H9 (cell line): ENCODE measurements around the gene CPO. TPM values are rescaled to one million over a fixed set of nuclear protein-coding genes. Genes with fewer than 3 reads are reported as not detected.

Source experiments
- DNase-seq: peaks from one replicate; pipeline ENCODE4 v3.0.0-alpha.2; 2017
- H2AFZ ChIP-seq: one replicate; pipeline ENCODE4 v1.6.1; 2013; ENCODE audit warnings: mild to moderate bottlenecking, low read length, control low read depth, moderate library complexity
- H2AK5ac ChIP-seq: 2 replicates; pipeline ENCODE4 v1.6.1; 2013; ENCODE audit warnings: low read length, control low read depth, mixed read lengths; ENCODE audit not compliant: insufficient read length
- H2BK120ac ChIP-seq: one replicate; pipeline ENCODE4 v1.6.1; 2013; ENCODE audit warnings: low read depth, mild to moderate bottlenecking, low read length, control low read depth, inconsistent platforms; ENCODE audit not compliant: poor library complexity, severe bottlenecking
- H2BK12ac ChIP-seq: 2 replicates; pipeline ENCODE4 v1.6.1; 2013; ENCODE audit warnings: low read length, control low read depth, mixed read lengths, low read depth; ENCODE audit not compliant: insufficient read length
- H2BK15ac ChIP-seq: 2 replicates; pipeline ENCODE4 v1.6.1; 2013; ENCODE audit warnings: low read depth, low read length, control low read depth
- H2BK20ac ChIP-seq: one replicate; pipeline ENCODE4 v1.6.1; 2013; ENCODE audit warnings: low read depth, mild to moderate bottlenecking, low read length, control low read depth, inconsistent platforms; ENCODE audit not compliant: poor library complexity, severe bottlenecking
- H2BK5ac ChIP-seq: 2 replicates; pipeline ENCODE4 v1.6.1; 2013; ENCODE audit warnings: low read length, control low read depth, mixed read lengths; ENCODE audit not compliant: insufficient read length
- H3K14ac ChIP-seq: 2 replicates; pipeline ENCODE4 v1.6.1; 2013; ENCODE audit warnings: low read length, control low read depth; ENCODE audit not compliant: insufficient read depth
- H3K18ac ChIP-seq: 2 replicates; pipeline ENCODE4 v1.6.1; 2013; ENCODE audit warnings: low read depth, mild to moderate bottlenecking, mixed read lengths, low read length, control low read depth; ENCODE audit not compliant: insufficient read length
- H3K23ac ChIP-seq: 2 replicates; pipeline ENCODE4 v1.6.1; 2013; ENCODE audit warnings: low read length, control low read depth, mixed read lengths, low read depth; ENCODE audit not compliant: insufficient read length
- H3K23me2 ChIP-seq: 2 replicates; pipeline ENCODE4 v1.6.1; 2013; ENCODE audit warnings: low read depth, mild to moderate bottlenecking, mixed read lengths, low read length, control low read depth; ENCODE audit not compliant: insufficient read length, poor library complexity, severe bottlenecking
- H3K27ac ChIP-seq: 2 replicates; pipeline ENCODE4 v1.5.1; 2013; ENCODE audit warnings: low read length, control low read depth, mixed read lengths, low read depth; ENCODE audit not compliant: insufficient read length
- H3K27me3 ChIP-seq: 2 replicates; pipeline ENCODE4 v1.6.1; 2013; ENCODE audit warnings: low read length, control low read depth, inconsistent platforms; ENCODE audit not compliant: insufficient read depth
- H3K4ac ChIP-seq: 2 replicates; pipeline ENCODE4 v1.6.1; 2013; ENCODE audit warnings: low read depth, mild to moderate bottlenecking, control low read depth, inconsistent platforms, low read length, moderate library complexity
- H3K4me1 ChIP-seq: 2 replicates; pipeline ENCODE4 v1.6.1; 2013; ENCODE audit warnings: low read length, control low read depth, inconsistent platforms; ENCODE audit not compliant: insufficient read depth
- H3K4me2 ChIP-seq: 2 replicates; pipeline ENCODE4 v1.6.1; 2013; ENCODE audit warnings: low read length, control low read depth, mixed read lengths; ENCODE audit not compliant: insufficient read length, insufficient read depth
- H3K56ac ChIP-seq: 2 replicates; pipeline ENCODE4 v1.6.1; 2013; ENCODE audit warnings: low read depth, mild to moderate bottlenecking, mixed read lengths, low read length, control low read depth; ENCODE audit not compliant: insufficient read length
- H3K79me1 ChIP-seq: 2 replicates; pipeline ENCODE4 v1.6.1; 2013; ENCODE audit warnings: low read depth, mild to moderate bottlenecking, moderate library complexity, low read length, control low read depth, inconsistent platforms; ENCODE audit not compliant: insufficient read depth, poor library complexity, severe bottlenecking
- H3K79me2 ChIP-seq: 2 replicates; pipeline ENCODE4 v1.6.1; 2013; ENCODE audit warnings: low read length, control low read depth, inconsistent platforms; ENCODE audit not compliant: insufficient read depth
- H3K9ac ChIP-seq: 2 replicates; pipeline ENCODE4 v1.6.1; 2013; ENCODE audit warnings: low read length, control low read depth, mixed read lengths; ENCODE audit not compliant: insufficient read length; ENCODE audit errors: extremely low read depth
- H3K9me3 ChIP-seq: one replicate; pipeline ENCODE4 v1.6.1; 2013; ENCODE audit warnings: low read depth, low read length, inconsistent platforms; ENCODE audit not compliant: control insufficient read depth
- H3T11ph ChIP-seq: one replicate; pipeline ENCODE4 v1.6.1; 2013; ENCODE audit warnings: mild to moderate bottlenecking, low read length, control low read depth, inconsistent platforms
- H4K20me1 ChIP-seq: one replicate; pipeline ENCODE4 v1.6.1; 2013; ENCODE audit not compliant: control insufficient read depth, insufficient read length, insufficient read depth
- H4K5ac ChIP-seq: 2 replicates; pipeline ENCODE4 v1.6.1; 2013; ENCODE audit warnings: low read depth, mild to moderate bottlenecking, mixed read lengths, low read length, control low read depth; ENCODE audit not compliant: insufficient read length
- H4K8ac ChIP-seq: replicated peaks from 2 replicates; pipeline ENCODE4 v1.6.1; 2013; ENCODE audit warnings: low read length, control low read depth, mixed read lengths, low read depth; ENCODE audit not compliant: insufficient read length
- H4K91ac ChIP-seq: 2 replicates; pipeline ENCODE4 v1.6.1; 2013; ENCODE audit warnings: low read depth, mild to moderate bottlenecking, moderate library complexity, mixed read lengths, low read length, control low read depth; ENCODE audit not compliant: insufficient read length
- H3K27ac Mint-ChIP-seq, 3 experiments: 2 replicates in 2 of 3; 3 replicates in 1 of 3; pipeline ENCODE4 v1.8.0; 2020 to 2021; ENCODE audit warnings: mixed read lengths in 3 of 3, mild to moderate bottlenecking in 1 of 3, moderate library complexity in 1 of 3
- H3K27me3 Mint-ChIP-seq: 2 replicates; pipeline ENCODE4 v1.8.0; 2021; ENCODE audit warnings: low read depth, mild to moderate bottlenecking, moderate library complexity, mixed read lengths
- H3K36me3 Mint-ChIP-seq, 3 experiments: 2 replicates in 2 of 3; 3 replicates in 1 of 3; pipeline ENCODE4 v1.8.0; 2020 to 2021; ENCODE audit warnings: low read depth in 3 of 3, mixed read lengths in 3 of 3; ENCODE audit not compliant: insufficient read depth in 1 of 3
- H3K4me1 Mint-ChIP-seq, 2 experiments: 2 replicates each; pipeline ENCODE4 v1.8.0; 2020; ENCODE audit warnings: mixed read lengths in 2 of 2
- H3K4me3 Mint-ChIP-seq, 2 experiments: 2 replicates in 1 of 2; 3 replicates in 1 of 2; pipeline ENCODE4 v1.8.0; 2020 to 2021; ENCODE audit warnings: mild to moderate bottlenecking in 2 of 2, mixed read lengths in 2 of 2, moderate library complexity in 1 of 2
- H3K9me3 Mint-ChIP-seq, 2 experiments: 2 replicates in 1 of 2; 3 replicates in 1 of 2; pipeline ENCODE4 v1.8.0; 2020; ENCODE audit warnings: mild to moderate bottlenecking in 2 of 2, mixed read lengths in 2 of 2, moderate library complexity in 1 of 2
- WGBS: extraction: QIAGEN DNeasy Blood & Tissue Kit; methylation state at CpG from one replicate; pipeline ENCODE4 v1.1.7; 2013; ENCODE audit warnings: missing lambda C conversion rate, low lambda C conversion rate, mixed read lengths; ENCODE audit not compliant: insufficient read length; ENCODE audit errors: extremely low coverage; 5-methylcytosine and 5-hydroxymethylcytosine counted together
- total RNA-seq: library from RNA; stranded (reverse); gene quantifications from 2 replicates; pipeline ENCODE4 v1.2.1, GENCODE V29; 2021
- TF ChIP-seq, protein P1 (sequence below): fragments of 200-600 bp; sonication (generic); conservative IDR thresholded peaks from 3 replicates; pipeline ENCODE4 v1.8.0; 2021; ENCODE audit warnings: antibody characterized with exemption, mild to moderate bottlenecking

CPO gene
- total RNA-seq, 1 experiment from 2014 or later: 0.68 TPM

DNA sequence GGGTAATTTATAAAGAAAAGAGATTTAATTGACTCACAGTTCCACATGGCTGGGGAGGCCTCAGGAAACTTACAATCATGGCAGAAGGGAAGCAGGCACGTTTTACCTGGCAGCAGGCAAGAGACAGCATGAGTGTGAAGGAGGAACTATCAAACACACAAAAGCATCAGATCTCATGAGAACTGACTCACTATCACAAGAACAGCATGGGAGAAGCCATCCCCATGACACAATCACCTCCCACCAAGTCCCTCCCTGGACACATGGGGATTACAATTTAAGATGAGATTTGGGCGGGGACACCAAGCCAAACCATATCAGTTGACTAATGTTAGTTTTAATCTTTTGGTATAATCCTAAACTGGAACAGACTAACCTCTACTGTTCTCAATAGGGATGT, 49.1 kb upstream of the CPO start:
- H3K79me1 ChIP-seq: no peaks in the 10 kb centered on the region
- H2BK5ac ChIP-seq: no peak overlapping the region
- no peak overlapping the region for H3K27ac ChIP-seq
- no peak overlapping the region for H3K4me3 Mint-ChIP-seq
- H3K4me1 Mint-ChIP-seq: peaks cover 7 to 9% of the 10 kb centered on the region in 2 experiments; a peak in 3 of 4 replicates
- H3K4me1 ChIP-seq: no peaks in the 10 kb centered on the region
- no peaks in the 10 kb centered on the region for H3K36me3 Mint-ChIP-seq
- peaks cover 3 to 4% of the 10 kb centered on the region in 2 experiments; a peak in 3 of 5 replicates for H3K9me3 Mint-ChIP-seq
- H2AFZ ChIP-seq: no peak overlapping the region
- no peaks in the 10 kb centered on the region for H3K27me3 ChIP-seq
- no peak overlapping the region for H4K91ac ChIP-seq
- no peak overlapping the region for H3K14ac ChIP-seq
- no peak overlapping the region for H3K9ac ChIP-seq
- no peak for DNase-seq
- H4K20me1 ChIP-seq: no peaks in the 10 kb centered on the region
- no CpG with 5 or more reads among the region's 2 CpGs for WGBS
- H3K79me2 ChIP-seq: no peaks in the 10 kb centered on the region
- no peak overlapping the region for H3K4me2 ChIP-seq
- H2BK15ac ChIP-seq: no peak overlapping the region
- H2BK120ac ChIP-seq: no peak overlapping the region
- H3T11ph ChIP-seq: no peak overlapping the region
- H4K5ac ChIP-seq: no peak overlapping the region
- TF ChIP-seq, protein P1, sequence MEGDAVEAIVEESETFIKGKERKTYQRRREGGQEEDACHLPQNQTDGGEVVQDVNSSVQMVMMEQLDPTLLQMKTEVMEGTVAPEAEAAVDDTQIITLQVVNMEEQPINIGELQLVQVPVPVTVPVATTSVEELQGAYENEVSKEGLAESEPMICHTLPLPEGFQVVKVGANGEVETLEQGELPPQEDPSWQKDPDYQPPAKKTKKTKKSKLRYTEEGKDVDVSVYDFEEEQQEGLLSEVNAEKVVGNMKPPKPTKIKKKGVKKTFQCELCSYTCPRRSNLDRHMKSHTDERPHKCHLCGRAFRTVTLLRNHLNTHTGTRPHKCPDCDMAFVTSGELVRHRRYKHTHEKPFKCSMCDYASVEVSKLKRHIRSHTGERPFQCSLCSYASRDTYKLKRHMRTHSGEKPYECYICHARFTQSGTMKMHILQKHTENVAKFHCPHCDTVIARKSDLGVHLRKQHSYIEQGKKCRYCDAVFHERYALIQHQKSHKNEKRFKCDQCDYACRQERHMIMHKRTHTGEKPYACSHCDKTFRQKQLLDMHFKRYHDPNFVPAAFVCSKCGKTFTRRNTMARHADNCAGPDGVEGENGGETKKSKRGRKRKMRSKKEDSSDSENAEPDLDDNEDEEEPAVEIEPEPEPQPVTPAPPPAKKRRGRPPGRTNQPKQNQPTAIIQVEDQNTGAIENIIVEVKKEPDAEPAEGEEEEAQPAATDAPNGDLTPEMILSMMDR: no peak
- no peak overlapping the region for H2BK12ac ChIP-seq
- no peak overlapping the region for H3K18ac ChIP-seq
- H3K23ac ChIP-seq: no peak overlapping the region
- H3K56ac ChIP-seq: no peak overlapping the region
- no peak overlapping the region for H2AK5ac ChIP-seq
- no peak overlapping the region for H4K8ac ChIP-seq
- no peaks in the 10 kb centered on the region for H3K27me3 Mint-ChIP-seq
- no peak overlapping the region for H2BK20ac ChIP-seq
- H3K4ac ChIP-seq: no peak overlapping the region
- peak overlapping the region in 1 of 3 experiments; percentile 40; a peak in 2 of 7 replicates for H3K27ac Mint-ChIP-seq
- no peaks in the 10 kb centered on the region for H3K9me3 ChIP-seq
- no peaks in the 10 kb centered on the region for H3K23me2 ChIP-seq
